Esophagus (tissue), 2 donors: ENCODE results near the gene ACTN2. TPM values are rescaled to one million over a fixed set of nuclear protein-coding genes. Genes with fewer than 3 reads are reported as not detected.

Source experiments
- H3K27ac ChIP-seq, 2 donors: one replicate each; pipeline ENCODE4 v1.5.1; 2013; ENCODE audit warnings: low read depth in 2 of 2, mild to moderate bottlenecking in 2 of 2, inconsistent platforms in 1 of 2, low read length in 1 of 2, moderate library complexity in 1 of 2
- H3K27me3 ChIP-seq, 2 donors: one replicate each; pipeline ENCODE4 v1.6.1; 2013; ENCODE audit warnings: low read length in 2 of 2, control low read depth in 1 of 2, mild to moderate bottlenecking in 1 of 2; ENCODE audit not compliant: insufficient read depth in 2 of 2, control insufficient read depth in 1 of 2
- H3K36me3 ChIP-seq, 2 donors: one replicate each; pipeline ENCODE4 v1.6.1; 2013; ENCODE audit warnings: low read length in 1 of 2; ENCODE audit not compliant: control insufficient read depth in 2 of 2, insufficient read depth in 2 of 2
- H3K4me1 ChIP-seq, 2 donors: one replicate each; pipeline ENCODE4 v1.6.1; 2013; ENCODE audit warnings: low read length in 1 of 2; ENCODE audit not compliant: control insufficient read depth in 2 of 2, insufficient read depth in 2 of 2
- H3K4me3 ChIP-seq, 2 donors: one replicate each; pipeline ENCODE4 v1.5.1; 2013; ENCODE audit warnings: low read length in 2 of 2, mild to moderate bottlenecking in 2 of 2, low read depth in 1 of 2, moderate library complexity in 1 of 2
- H3K9me3 ChIP-seq, 2 donors: one replicate each; pipeline ENCODE4 v1.6.1; 2013; ENCODE audit warnings: mild to moderate bottlenecking in 2 of 2, low read depth in 1 of 2, low read length in 1 of 2, moderate library complexity in 1 of 2; ENCODE audit not compliant: control insufficient read depth in 2 of 2, insufficient read depth in 1 of 2
- WGBS, 2 donors: extraction: QIAGEN DNeasy Blood & Tissue Kit; methylation state at CpG; one replicate each; pipeline ENCODE4 v1.1.7; 2013; 5-methylcytosine and 5-hydroxymethylcytosine counted together
- polyA plus RNA-seq, 2 donors: library from polyadenylated mRNA; stranded (reverse); fragments of 200-250 nt; gene quantifications; one replicate each; pipeline ENCODE4 v1.2.3, GENCODE V29; 2013
- donor health status: healthy with polysubstance abuse.
- donor health status: Bipolar disorder and iron deficiency.

The ACTN2 gene
- polyA plus RNA-seq, 2 donors = 0.59 to 0.75 TPM

DNA sequence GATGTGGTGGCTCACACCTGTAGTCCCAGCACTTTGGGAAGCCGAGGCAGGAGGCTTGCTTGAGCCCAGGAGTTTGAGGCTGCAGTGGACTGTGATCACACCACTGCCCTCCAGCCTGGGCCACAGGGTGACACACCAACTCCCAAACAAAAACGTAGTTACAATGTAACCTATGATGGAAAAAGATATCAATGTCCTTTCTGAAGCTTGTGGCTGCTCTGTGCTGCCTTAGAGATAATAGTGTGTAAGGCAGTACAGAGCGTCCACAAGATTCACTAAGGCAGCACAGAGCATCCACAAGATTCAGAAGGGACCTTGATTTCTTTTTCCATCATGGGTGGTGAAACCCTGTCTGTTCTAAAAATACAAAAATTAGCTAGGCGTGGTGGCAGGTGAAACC lies 42.5 kb downstream of the ACTN2 start:
- H3K4me1 ChIP-seq = no peaks in the 10 kb centered on the region
- H3K4me3 ChIP-seq = no peak overlapping the region
- 84 to 85% methylated on average over 4 of the region's 4 CpGs for WGBS, 2 donors
- H3K36me3 ChIP-seq = no peaks in the 10 kb centered on the region
- no peaks in the 10 kb centered on the region for H3K9me3 ChIP-seq
- H3K27ac ChIP-seq = no peak overlapping the region
- H3K27me3 ChIP-seq = no peaks in the 10 kb centered on the region

GRCh38 chr1:236733653-236734052 lies 47.4 kb downstream of the ACTN2 start:
- Histone ChIP-seq H3K27me3 (no peaks in the 10 kb centered on the region), H3K4me1 (no peaks in the 10 kb centered on the region), H3K9me3 (no peaks in the 10 kb centered on the region), H3K27ac (no peak overlapping the region), H3K4me3 (no peak overlapping the region), H3K36me3 (no peaks in the 10 kb centered on the region)
- WGBS, 2 donors = 80 to 84% methylated on average over 3 of the region's 3 CpGs

DNA sequence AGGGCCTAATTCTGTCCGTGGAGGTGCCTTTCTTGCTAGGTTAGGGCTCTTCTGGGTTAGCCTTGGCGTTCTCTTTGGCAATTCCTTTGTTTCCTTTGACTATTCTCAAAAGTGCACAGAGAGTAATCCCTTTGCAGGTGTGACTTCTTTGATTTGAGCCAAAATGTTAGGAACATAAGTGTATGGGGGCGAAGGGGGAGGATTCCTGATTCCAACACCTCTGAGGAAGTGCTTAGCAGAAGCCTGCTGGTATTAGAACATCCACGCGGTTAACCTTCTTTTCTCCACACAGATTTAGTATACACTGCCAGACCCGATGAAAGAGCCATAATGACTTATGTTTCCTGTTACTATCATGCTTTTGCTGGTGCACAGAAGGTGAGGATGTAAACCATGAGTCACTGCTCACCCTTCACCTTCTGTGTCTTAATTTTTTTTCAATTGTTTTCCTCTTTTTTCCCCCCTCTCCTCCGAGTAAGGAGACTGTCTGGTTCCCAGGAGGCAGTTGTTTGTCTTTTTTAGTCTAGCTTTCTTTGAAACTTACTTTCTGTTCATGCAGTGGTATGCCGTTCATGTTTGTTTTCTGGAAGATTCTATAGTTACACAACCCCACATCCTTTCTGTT lies 48.0 kb downstream of the ACTN2 start:
- 55 to 59% methylated on average over 8 of the region's 8 CpGs for WGBS, 2 donors
- H3K27me3 ChIP-seq = no peaks in the 10 kb centered on the region
- H3K27ac ChIP-seq = no peak overlapping the region
- no peaks in the 10 kb centered on the region for H3K9me3 ChIP-seq
- no peak overlapping the region for H3K4me3 ChIP-seq
- H3K36me3 ChIP-seq = no peaks in the 10 kb centered on the region
- H3K4me1 ChIP-seq = no peaks in the 10 kb centered on the region

- WGBS, 2 donors = 73 to 75% methylated on average over 15 of the region's 15 CpGs
Observed at GRCh38 chr1:236736761-236737160, 50.5 kb downstream of the ACTN2 start.

DNA sequence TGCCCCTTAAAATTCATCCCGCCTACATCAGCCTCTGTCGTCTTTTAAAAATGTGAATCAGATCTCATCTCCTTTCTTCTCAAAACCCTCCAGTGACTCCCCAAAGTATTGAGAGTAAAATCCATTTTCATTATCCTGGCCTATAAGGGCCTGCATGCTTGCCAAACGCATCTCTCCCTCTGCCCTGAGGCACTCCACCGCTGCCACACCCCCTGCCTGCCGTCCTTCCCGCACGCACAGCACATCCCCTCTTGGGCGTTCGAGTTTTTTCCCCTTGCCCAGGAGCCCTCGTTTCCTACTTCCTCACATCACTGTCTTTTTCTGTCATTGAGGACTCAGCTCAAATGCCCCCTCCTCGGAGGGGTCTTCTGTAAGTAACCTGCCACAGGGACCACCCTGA lies 55.5 kb downstream of the ACTN2 start:
- no peaks in the 10 kb centered on the region for H3K36me3 ChIP-seq
- no peaks in the 10 kb centered on the region for H3K9me3 ChIP-seq
- WGBS, 2 donors = 68 to 70% methylated on average over 11 of the region's 11 CpGs
- H3K4me3 ChIP-seq = no peak overlapping the region
- no peak overlapping the region for H3K27ac ChIP-seq
- peaks cover 0 to 2% of the 10 kb centered on the region in 2 donors for H3K4me1 ChIP-seq
- H3K27me3 ChIP-seq = no peaks in the 10 kb centered on the region

More at GRCh38 chr1:236736761-236737160, 50.5 kb downstream of the ACTN2 start:
- Histone ChIP-seq H3K36me3 (no peaks in the 10 kb centered on the region), H3K27me3 (no peaks in the 10 kb centered on the region), H3K9me3 (no peaks in the 10 kb centered on the region), H3K4me1 (peaks cover 0 to 2% of the 10 kb centered on the region in 2 donors), H3K4me3 (no peak overlapping the region), H3K27ac (no peak overlapping the region)

DNA sequence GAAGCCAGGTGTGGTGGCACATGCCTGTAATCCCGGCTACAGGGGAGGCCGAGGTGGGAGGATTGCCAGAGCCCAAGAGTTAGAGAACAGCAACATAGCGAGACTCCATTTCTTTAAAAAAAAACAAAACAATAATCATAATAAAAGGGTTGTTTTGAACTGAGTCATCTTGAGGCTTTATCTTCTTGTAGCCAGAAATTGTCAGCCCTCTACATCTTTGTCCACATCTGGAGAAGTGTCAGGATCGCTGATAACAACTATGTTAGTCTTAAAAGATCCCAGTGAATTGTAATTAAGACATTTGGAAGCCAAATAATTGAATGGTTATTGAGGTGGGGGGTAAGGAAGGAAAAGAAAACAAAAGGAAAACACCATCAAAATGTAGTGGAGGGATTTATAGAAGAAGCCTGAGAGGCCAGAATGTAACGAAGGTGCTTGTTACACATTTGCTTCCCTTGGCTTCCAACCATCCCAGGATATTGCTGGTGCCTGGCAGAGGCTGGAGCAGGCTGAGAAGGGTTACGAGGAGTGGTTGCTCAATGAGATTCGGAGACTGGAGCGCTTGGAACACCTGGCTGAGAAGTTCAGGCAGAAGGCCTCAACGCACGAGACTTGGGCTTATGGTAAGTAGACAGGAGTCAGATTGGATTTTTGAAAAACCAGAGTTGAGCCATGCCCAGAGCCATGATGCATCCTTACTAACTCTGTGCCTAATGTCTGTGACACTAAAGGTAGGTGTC lies 56.3 kb downstream of the ACTN2 start:
- H3K4me1 ChIP-seq = peaks cover 0 to 2% of the 10 kb centered on the region in 2 donors
- no peak overlapping the region for H3K27ac ChIP-seq
- H3K4me3 ChIP-seq = no peak overlapping the region
- no peaks in the 10 kb centered on the region for H3K27me3 ChIP-seq
- H3K9me3 ChIP-seq = no peaks in the 10 kb centered on the region
- WGBS, 2 donors = 91% methylated on average over 10 of the region's 10 CpGs
- no peaks in the 10 kb centered on the region for H3K36me3 ChIP-seq

- Histone ChIP-seq H3K27ac (no peak overlapping the region), H3K4me3 (no peak overlapping the region), H3K4me1 (peaks cover 0 to 2% of the 10 kb centered on the region in 2 donors), H3K9me3 (no peaks in the 10 kb centered on the region), H3K27me3 (no peaks in the 10 kb centered on the region), H3K36me3 (no peaks in the 10 kb centered on the region)
- WGBS, 2 donors = 93 to 95% methylated on average over 22 of the region's 22 CpGs
Observed at GRCh38 chr1:236744533-236744932, 58.2 kb downstream of the ACTN2 start.

DNA sequence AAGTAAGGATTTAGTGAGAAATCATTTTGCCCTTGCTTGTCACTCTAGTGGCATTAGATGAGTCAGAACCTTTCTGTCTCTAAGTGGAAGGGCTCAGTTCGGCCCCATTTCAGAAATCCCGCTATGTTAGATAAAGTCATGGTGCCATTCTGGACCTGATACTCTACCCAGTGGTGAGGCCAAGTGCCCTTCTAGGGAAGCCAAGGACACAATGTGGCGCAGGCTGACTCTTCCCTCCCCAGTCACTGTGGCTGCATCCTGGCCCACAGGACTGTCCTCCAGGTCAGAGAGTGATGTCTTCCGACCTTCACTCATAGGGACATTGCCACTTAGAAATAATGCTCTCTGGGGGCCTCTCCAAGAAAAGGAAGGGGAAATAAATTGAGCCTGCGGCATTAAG lies 60.5 kb downstream of the ACTN2 start:
- Histone ChIP-seq H3K4me3 (no peak overlapping the region), H3K4me1 (no peaks in the 10 kb centered on the region), H3K9me3 (no peaks in the 10 kb centered on the region), H3K27ac (no peak overlapping the region), H3K27me3 (no peaks in the 10 kb centered on the region), H3K36me3 (no peaks in the 10 kb centered on the region)
- WGBS, 2 donors = 86 to 94% methylated on average over 5 of the region's 5 CpGs

- no peaks in the 10 kb centered on the region for H3K4me1 ChIP-seq
- WGBS, 2 donors = 77 to 81% methylated on average over 6 of the region's 6 CpGs
- H3K36me3 ChIP-seq = no peaks in the 10 kb centered on the region
- H3K27ac ChIP-seq = no peak overlapping the region
- no peaks in the 10 kb centered on the region for H3K9me3 ChIP-seq
- no peak overlapping the region for H3K4me3 ChIP-seq
- no peaks in the 10 kb centered on the region for H3K27me3 ChIP-seq
Observed at GRCh38 chr1:236747311-236747985, 61.1 kb downstream of the ACTN2 start.
